ENCODE data around the gene WHRN. TPM values are rescaled to one million over a fixed set of nuclear protein-coding genes. Genes with fewer than 3 reads are reported as not detected.

The WHRN gene
- polyA plus RNA-seq, 1 donor from 2014 or later: 2.5 TPM

- no peak overlapping the region for H3K4me3 ChIP-seq (ENCODE audit: low read length)
- no peaks in the 10 kb centered on the region for H4K20me1 ChIP-seq (ENCODE audit: insufficient read depth)
- H3K4me2 ChIP-seq (ENCODE audit: low read length): no peak overlapping the region
- no peaks in the 10 kb centered on the region for H3K79me2 ChIP-seq (replicated peaks; ENCODE audit: insufficient read depth, low read length)
- no peaks in the 10 kb centered on the region for H3K9me2 ChIP-seq (ENCODE audit: insufficient read depth, low read length)
- H3K9ac ChIP-seq (ENCODE audit: low read length): no peak overlapping the region
- no peaks in the 10 kb centered on the region for H3K27me3 ChIP-seq (ENCODE audit: insufficient read depth, low read depth, low read length)
- H3K9me3 ChIP-seq (ENCODE audit: low read length): no peaks in the 10 kb centered on the region
- TF ChIP-seq MXI1 (conservative IDR thresholded peaks at IDR 0.05; ENCODE audit: poor library complexity, severe bottlenecking) (no peak), EZH2 (IDR thresholded peaks at IDR 0.05; ENCODE audit: borderline replicate concordance, insufficient read depth, low read length, poor library complexity, severe bottlenecking) (no peak), REST (IDR thresholded peaks at IDR 0.05; ENCODE audit: borderline replicate concordance) (no peak), CTCF (IDR thresholded peaks at IDR 0.05; ENCODE audit: poor library complexity, severe bottlenecking) (no peak)
- no peak overlapping the region for H3K27ac ChIP-seq (ENCODE audit: low read length)
- H2AFZ ChIP-seq (ENCODE audit: low read depth, low read length): no peak overlapping the region
- no peaks in the 10 kb centered on the region for H3F3A ChIP-seq (ENCODE audit: insufficient read depth, low read length, poor library complexity, severe bottlenecking)
- H3K36me3 ChIP-seq (ENCODE audit: insufficient read depth, low read length): no peaks in the 10 kb centered on the region
Measured at GRCh38 chr9:114376586-114377445, 128.5 kb downstream of the WHRN start.

- TF ChIP-seq RAD21 (conservative IDR thresholded peaks at IDR 0.05): no peak
- no peak for TF ChIP-seq EP300 (conservative IDR thresholded peaks at IDR 0.05; ENCODE audit: poor library complexity, severe bottlenecking)
- no peak for TF ChIP-seq CTCF (IDR thresholded peaks at IDR 0.05; ENCODE audit: poor library complexity, severe bottlenecking)
- TF ChIP-seq MXI1 (conservative IDR thresholded peaks at IDR 0.05; ENCODE audit: poor library complexity, severe bottlenecking): no peak
- TF ChIP-seq TAF1 (IDR thresholded peaks at IDR 0.05; ENCODE audit: low read depth): no peak
- no peak for TF ChIP-seq REST (IDR thresholded peaks at IDR 0.05; ENCODE audit: borderline replicate concordance)
- TF ChIP-seq SMC3 (conservative IDR thresholded peaks at IDR 0.05; ENCODE audit: poor library complexity): no peak
- TF ChIP-seq POLR2AphosphoS5 (IDR thresholded peaks at IDR 0.05): no peak
- no peak for TF ChIP-seq EZH2 (IDR thresholded peaks at IDR 0.05; ENCODE audit: borderline replicate concordance, insufficient read depth, low read length, poor library complexity, severe bottlenecking)
- H4K20me1 ChIP-seq (ENCODE audit: insufficient read depth): no peaks in the 10 kb centered on the region
- H3K27ac ChIP-seq (ENCODE audit: low read length): no peak overlapping the region
- no peaks in the 10 kb centered on the region for H3K9me2 ChIP-seq (ENCODE audit: insufficient read depth, low read length)
- no peaks in the 10 kb centered on the region for H3K36me3 ChIP-seq (ENCODE audit: insufficient read depth, low read length)
- H3F3A ChIP-seq (ENCODE audit: insufficient read depth, low read length, poor library complexity, severe bottlenecking): no peaks in the 10 kb centered on the region
- no peaks in the 10 kb centered on the region for H3K27me3 ChIP-seq (ENCODE audit: insufficient read depth, low read depth, low read length)
- no peak overlapping the region for H3K4me2 ChIP-seq (ENCODE audit: low read length)
- no peak overlapping the region for H3K4me3 ChIP-seq (ENCODE audit: low read length)
- no peaks in the 10 kb centered on the region for H3K79me2 ChIP-seq (replicated peaks; ENCODE audit: insufficient read depth, low read length)
- H3K9me3 ChIP-seq (ENCODE audit: low read length): no peaks in the 10 kb centered on the region
- no peak overlapping the region for H3K9ac ChIP-seq (ENCODE audit: low read length)
- H2AFZ ChIP-seq (ENCODE audit: low read depth, low read length): no peak overlapping the region
Measured at GRCh38 chr9:114375386-114376175, 129.7 kb downstream of the WHRN start.

Data from neural cell (in vitro differentiated cells).